HCT116 (cell line): ENCODE results near the gene ATRAID.

Source experiments
- EZH2 ChIP-seq: fragments of 200-600 bp; sonication (generic); IDR thresholded peaks from 2 replicates; pipeline ENCODE4 v1.6.1; 2017; ENCODE audit warnings: antibody characterized with exemption, mixed run types
- JUND ChIP-seq: IDR thresholded peaks from 2 replicates; pipeline ENCODE4 v1.6.1; 2012
- POLR2A ChIP-seq: IDR thresholded peaks from 2 replicates; pipeline ENCODE4 v1.7.0; 2011; ENCODE audit warnings: borderline replicate concordance; ENCODE audit not compliant: insufficient read depth, insufficient read length; ENCODE audit errors: extremely low read depth
- POLR2AphosphoS5 ChIP-seq: IDR thresholded peaks from 2 replicates; pipeline ENCODE4 v1.6.1; 2011; ENCODE audit warnings: mild to moderate bottlenecking, low read depth, low read length, moderate library complexity
- SIN3A ChIP-seq: IDR thresholded peaks from 2 replicates; pipeline ENCODE4 v1.6.1; 2012; ENCODE audit warnings: low read depth
- SP1 ChIP-seq: IDR thresholded peaks from 2 replicates; pipeline ENCODE4 v1.6.1; 2012; ENCODE audit warnings: low read depth
- SRF ChIP-seq: IDR thresholded peaks from 2 replicates; pipeline ENCODE4 v1.6.1; 2012; ENCODE audit warnings: low read depth
- YY1 ChIP-seq: IDR thresholded peaks from 2 replicates; pipeline ENCODE4 v1.6.1; 2011; ENCODE audit warnings: low read length, low read depth, moderate library complexity, mild to moderate bottlenecking; ENCODE audit not compliant: insufficient replicate concordance; ENCODE audit errors: extremely low read depth
- ZFX ChIP-seq: fragments of 450-650 bp; IDR thresholded peaks from 2 replicates; pipeline ENCODE4 v1.6.1; 2017
- ZNF274 ChIP-seq: fragments of 200-500 bp; sonication (Bioruptor generic); IDR thresholded peaks from 2 replicates; pipeline ENCODE4 v1.6.1; 2014; ENCODE audit warnings: mild to moderate bottlenecking, low read depth, low read length, inconsistent platforms
- TF ChIP-seq, protein P1 (sequence below): IDR thresholded peaks from 2 replicates; pipeline ENCODE4 v1.6.1; 2012
- TF ChIP-seq, protein P2 (sequence below), 3 experiments: fragments of 200-600 bp in 1 of 3; sonication (generic) in 1 of 3; IDR thresholded peaks in 2 of 3; conservative IDR thresholded peaks in 1 of 3; 2 replicates each; pipeline ENCODE4 v1.5.1; 2012 to 2017; ENCODE audit warnings: low read depth in 2 of 3, low read length in 2 of 3, antibody characterized with exemption in 1 of 3, borderline replicate concordance in 1 of 3, control low read depth in 1 of 3, mild to moderate bottlenecking in 1 of 3, mixed read lengths in 1 of 3, mixed run types in 1 of 3, moderate library complexity in 1 of 3; ENCODE audit not compliant: insufficient read depth in 1 of 3
- TF ChIP-seq, protein P3 (sequence below): IDR thresholded peaks from 2 replicates; pipeline ENCODE4 v1.6.1; 2012; ENCODE audit warnings: low read depth
- TF ChIP-seq, protein P4 (sequence below): IDR thresholded peaks from 2 replicates; pipeline ENCODE4 v1.6.1; 2012

DNA sequence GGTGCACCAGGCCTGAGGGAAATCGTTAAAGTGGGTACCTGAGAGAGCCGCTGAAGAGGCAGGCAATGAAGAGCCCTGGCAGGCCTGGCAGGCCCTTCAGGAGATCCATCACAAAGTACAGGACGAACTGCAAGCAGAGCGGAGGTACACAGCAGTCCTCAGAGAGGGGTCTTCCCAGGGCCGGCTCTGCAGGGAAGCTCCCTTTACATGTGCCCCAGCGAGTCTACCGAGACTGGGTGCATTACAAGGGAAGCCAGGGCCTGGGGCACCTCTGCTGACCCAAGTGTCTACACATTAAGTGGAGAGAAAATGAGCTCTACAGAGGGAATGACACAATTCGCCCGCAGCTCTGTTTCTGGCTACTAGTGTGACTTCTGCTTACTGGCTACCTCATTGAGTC lies 8.1 kb upstream of the ATRAID start:
- TF ChIP-seq, protein P1, sequence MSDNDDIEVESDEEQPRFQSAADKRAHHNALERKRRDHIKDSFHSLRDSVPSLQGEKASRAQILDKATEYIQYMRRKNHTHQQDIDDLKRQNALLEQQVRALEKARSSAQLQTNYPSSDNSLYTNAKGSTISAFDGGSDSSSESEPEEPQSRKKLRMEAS = no peak
- TF ChIP-seq, protein P2, sequence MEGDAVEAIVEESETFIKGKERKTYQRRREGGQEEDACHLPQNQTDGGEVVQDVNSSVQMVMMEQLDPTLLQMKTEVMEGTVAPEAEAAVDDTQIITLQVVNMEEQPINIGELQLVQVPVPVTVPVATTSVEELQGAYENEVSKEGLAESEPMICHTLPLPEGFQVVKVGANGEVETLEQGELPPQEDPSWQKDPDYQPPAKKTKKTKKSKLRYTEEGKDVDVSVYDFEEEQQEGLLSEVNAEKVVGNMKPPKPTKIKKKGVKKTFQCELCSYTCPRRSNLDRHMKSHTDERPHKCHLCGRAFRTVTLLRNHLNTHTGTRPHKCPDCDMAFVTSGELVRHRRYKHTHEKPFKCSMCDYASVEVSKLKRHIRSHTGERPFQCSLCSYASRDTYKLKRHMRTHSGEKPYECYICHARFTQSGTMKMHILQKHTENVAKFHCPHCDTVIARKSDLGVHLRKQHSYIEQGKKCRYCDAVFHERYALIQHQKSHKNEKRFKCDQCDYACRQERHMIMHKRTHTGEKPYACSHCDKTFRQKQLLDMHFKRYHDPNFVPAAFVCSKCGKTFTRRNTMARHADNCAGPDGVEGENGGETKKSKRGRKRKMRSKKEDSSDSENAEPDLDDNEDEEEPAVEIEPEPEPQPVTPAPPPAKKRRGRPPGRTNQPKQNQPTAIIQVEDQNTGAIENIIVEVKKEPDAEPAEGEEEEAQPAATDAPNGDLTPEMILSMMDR (IDR thresholded peaks at IDR 0.05 in 2 of 3, conservative IDR thresholded peaks at IDR 0.05 in 1 of 3; ENCODE audit: borderline replicate concordance in 1 of 3, insufficient read depth in 1 of 3, low read depth in 2 of 3, low read length in 2 of 3) = no peak
- TF ChIP-seq POLR2AphosphoS5 (no peak), SIN3A (no peak), POLR2A (no peak), SRF (no peak), ZFX (no peak), EZH2 (no peak), SP1 (no peak), ZNF274 (no peak), JUND (no peak), YY1 (no peak)
- TF ChIP-seq, protein P3, sequence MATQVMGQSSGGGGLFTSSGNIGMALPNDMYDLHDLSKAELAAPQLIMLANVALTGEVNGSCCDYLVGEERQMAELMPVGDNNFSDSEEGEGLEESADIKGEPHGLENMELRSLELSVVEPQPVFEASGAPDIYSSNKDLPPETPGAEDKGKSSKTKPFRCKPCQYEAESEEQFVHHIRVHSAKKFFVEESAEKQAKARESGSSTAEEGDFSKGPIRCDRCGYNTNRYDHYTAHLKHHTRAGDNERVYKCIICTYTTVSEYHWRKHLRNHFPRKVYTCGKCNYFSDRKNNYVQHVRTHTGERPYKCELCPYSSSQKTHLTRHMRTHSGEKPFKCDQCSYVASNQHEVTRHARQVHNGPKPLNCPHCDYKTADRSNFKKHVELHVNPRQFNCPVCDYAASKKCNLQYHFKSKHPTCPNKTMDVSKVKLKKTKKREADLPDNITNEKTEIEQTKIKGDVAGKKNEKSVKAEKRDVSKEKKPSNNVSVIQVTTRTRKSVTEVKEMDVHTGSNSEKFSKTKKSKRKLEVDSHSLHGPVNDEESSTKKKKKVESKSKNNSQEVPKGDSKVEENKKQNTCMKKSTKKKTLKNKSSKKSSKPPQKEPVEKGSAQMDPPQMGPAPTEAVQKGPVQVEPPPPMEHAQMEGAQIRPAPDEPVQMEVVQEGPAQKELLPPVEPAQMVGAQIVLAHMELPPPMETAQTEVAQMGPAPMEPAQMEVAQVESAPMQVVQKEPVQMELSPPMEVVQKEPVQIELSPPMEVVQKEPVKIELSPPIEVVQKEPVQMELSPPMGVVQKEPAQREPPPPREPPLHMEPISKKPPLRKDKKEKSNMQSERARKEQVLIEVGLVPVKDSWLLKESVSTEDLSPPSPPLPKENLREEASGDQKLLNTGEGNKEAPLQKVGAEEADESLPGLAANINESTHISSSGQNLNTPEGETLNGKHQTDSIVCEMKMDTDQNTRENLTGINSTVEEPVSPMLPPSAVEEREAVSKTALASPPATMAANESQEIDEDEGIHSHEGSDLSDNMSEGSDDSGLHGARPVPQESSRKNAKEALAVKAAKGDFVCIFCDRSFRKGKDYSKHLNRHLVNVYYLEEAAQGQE = no peak
- TF ChIP-seq, protein P4, sequence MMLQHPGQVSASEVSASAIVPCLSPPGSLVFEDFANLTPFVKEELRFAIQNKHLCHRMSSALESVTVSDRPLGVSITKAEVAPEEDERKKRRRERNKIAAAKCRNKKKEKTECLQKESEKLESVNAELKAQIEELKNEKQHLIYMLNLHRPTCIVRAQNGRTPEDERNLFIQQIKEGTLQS = no peak
